Esophagus squamous epithelium (tissue), 4 donors: ENCODE data around the gene WSCD1.

Experiments
- CTCF ChIP-seq, 6 experiments: fragments of 450-650 bp in 4 of 6; fragments of 200-600 bp in 2 of 6; sonication (generic) in 2 of 6; IDR thresholded peaks; one replicate each; pipeline ENCODE4 v1.5.1; 2016 to 2019; ENCODE audit warnings: antibody characterized with exemption in 6 of 6, mild to moderate bottlenecking in 4 of 6, moderate library complexity in 4 of 6
- POLR2A ChIP-seq, 4 donors: fragments of 450-650 bp; IDR thresholded peaks; one replicate each; pipeline ENCODE4 v1.6.1; 2017; ENCODE audit warnings: antibody characterized with exemption in 4 of 4, mild to moderate bottlenecking in 4 of 4, moderate library complexity in 3 of 4

- no peak for TF ChIP-seq CTCF (IDR thresholded peaks at IDR 0.05)
- no peak for TF ChIP-seq POLR2A (IDR thresholded peaks at IDR 0.05)
These were observed 31.5 kb downstream of the WSCD1 start for GRCh38 chr17:6101706-6102105.
